Sciatic nerve (tissue), 2 donors: Measurements from ENCODE around the gene LMAN2L. TPM values are rescaled to one million over a fixed set of nuclear protein-coding genes. Genes with fewer than 3 reads are reported as not detected.

Experiments used
- ATAC-seq: fragments of 200-7000 bp; cut with Tn5 transposase; one replicate; pipeline ENCODE4 v1.9.1; 2020; ENCODE audit warnings: mild to moderate bottlenecking, moderate library complexity
- DNase-seq: peaks from one replicate; pipeline ENCODE4 v3.0.0-alpha.2; 2020; ENCODE audit warnings: low spot score
- intact Hi-C: fragments of 100-400 bp; cut with DNase I; formaldehyde crosslinking; loops from one replicate; pipeline ENCODE4 v1.14.2; 2022
- total RNA-seq: library from RNA; stranded (reverse); fragmentation: NEBNext Ultra II Directional; extraction: Animal tissue kit (Norgen Biotek cat#: 25700); gene quantifications from one replicate; pipeline ENCODE4 v1.2.1, GENCODE V29; 2021
- donor health status: DM: no; HTN: no; CAD: no.
- donor health status: DM: no; HTN: no; CAD: no.

The LMAN2L gene
- total RNA-seq, 1 donor from 2014 or later = 19.3 TPM

- intact Hi-C loops = no loop called here
- ATAC-seq (peak; percentile 38), DNase-seq (peak; percentile 72)
Observed at GRCh38 chr2:96760986-96761832, 21.3 kb upstream of the LMAN2L start.

DNA sequence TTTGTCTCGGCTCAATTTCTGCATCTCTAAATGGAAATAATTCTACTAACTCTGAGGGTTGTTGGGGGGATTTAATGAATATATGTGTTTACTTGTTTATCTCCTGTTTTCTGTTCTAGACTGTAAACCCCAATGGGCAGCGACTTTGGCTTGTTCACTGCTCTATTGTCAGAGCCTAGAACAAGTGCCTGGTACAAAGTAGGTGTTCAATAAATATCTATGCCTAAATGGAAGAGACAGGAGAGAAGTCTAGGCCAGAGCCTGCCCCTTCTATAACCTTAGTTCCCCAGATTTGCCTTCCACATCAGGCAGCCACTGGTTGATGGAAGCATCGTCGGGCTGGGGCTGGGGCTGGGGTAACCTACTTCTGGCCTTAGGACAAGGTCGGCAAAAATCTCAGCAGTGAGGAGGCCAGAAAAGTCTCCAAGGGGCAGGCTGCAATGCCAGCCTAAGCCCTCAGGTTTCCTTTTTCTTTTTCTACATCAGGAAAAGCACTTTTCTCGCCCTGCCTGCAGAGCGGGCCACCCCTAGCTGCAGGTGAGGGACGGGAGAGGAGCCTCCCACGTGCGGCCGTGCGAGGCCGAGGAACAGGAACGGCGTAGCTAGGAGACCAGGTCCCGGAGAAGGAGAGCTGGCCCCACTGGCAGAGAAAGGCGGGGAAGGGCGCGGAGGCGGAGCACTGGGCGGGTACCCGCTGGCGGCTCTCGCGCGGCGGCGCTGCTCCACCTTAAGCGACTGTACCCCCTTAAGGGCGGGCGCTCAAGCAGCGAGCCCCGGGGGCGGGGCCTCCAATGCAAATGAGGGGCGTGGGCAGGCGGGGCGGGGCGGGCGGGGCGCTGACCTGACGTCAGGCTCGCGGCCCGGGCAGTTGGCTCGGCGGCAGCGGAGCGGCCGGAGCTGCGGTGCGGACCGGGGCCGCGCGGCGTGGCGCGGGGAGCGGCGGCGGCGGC lies 20.4 kb upstream of the LMAN2L start, which contains the start of gene CNNM4:
Gene CNNM4, plus strand, starts transcription at position 867 of the 950 bp plus-strand sequence. CDS start 98 bp downstream, outside the sequence.
- intact Hi-C loops = no loop called here
- DNase-seq (peak; percentile 97), ATAC-seq (peak; percentile 94)

- no peak for DNase-seq
- intact Hi-C loops = no loop called here
- ATAC-seq = no peak
Observed at GRCh38 chr2:96759548-96759947, 19.7 kb upstream of the LMAN2L start.

DNA sequence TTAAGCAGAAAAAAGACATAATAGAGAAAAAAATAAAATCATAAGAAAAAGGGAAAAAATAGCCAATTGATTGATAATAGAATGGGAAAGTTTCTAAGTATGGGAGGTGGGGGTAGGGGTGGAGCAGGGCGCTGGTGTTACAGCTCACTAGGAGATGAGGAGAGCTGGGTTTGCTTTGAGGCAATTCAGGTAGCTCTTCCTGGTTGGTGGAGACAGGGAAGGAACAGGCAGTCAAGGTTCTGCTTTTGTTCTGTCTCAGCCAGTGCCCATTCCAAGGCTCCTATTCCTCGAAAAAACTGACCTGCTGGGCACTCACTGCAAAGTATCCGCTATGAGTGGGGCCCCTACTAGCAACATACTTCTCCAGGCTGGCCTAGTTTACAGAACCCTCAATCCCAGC lies 19.1 kb upstream of the LMAN2L start:
- no peak for DNase-seq
- no peak for ATAC-seq
- intact Hi-C loops = no loop called here

DNA sequence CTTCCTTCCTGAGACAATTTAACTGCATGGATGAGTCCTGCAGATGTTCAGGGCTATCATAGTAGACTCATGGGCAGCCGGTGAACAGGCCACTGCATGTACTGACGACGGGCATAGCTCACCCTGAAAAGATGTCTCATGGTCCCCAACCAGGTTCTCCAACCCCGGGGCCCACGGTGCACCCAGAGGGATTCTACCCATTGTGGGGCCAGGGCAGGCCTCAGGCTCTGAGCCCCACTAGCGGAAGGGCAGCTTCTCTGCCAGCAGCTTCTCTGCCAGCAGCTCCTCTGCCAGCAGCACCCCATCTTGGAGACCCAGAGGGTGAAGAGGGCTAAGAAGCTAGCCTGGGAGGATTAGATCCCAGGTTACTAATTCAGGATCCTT lies 17.6 kb upstream of the LMAN2L start:
- intact Hi-C loops = no loop called here
- ATAC-seq (no peak), DNase-seq (no peak)

DNA sequence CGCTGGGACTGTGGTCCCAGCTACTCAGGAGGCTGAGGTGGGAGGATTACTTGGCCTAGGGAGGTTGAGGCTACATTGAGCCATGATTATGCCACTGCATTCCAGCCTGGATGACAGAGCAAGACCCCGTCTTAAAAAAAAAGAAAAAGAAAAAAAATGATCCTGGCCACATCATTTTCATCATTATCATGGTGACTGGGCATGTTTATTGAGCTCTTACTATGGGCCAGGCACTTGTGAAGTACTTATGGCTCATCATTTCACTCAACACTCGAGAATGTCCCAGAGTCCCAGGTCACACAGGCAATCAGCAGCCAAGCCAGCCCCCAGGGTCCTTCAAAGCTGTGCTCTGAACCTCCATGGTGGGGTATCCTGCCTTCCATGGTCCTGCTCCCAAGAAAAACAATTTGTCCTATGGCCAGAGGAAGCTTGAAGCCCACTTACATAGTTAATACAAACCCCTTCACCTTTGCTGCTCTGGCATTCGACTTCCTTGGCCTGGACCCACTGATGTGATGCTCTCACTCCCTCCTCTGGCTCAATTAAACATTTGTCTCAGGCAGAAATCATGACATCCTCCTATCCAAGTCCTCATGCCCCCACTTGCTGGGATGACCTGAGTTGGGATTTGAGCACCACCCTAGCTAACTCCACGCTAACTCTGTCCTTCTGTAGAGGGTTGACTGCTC lies 17.1 kb upstream of the LMAN2L start:
- intact Hi-C loops = no loop called here
- DNase-seq (no peak), ATAC-seq (no peak)

GRCh38 chr2:96754317-96754716 lies 14.5 kb upstream of the LMAN2L start:
- intact Hi-C loops = no loop called here
- DNase-seq = no peak
- no peak for ATAC-seq

DNA sequence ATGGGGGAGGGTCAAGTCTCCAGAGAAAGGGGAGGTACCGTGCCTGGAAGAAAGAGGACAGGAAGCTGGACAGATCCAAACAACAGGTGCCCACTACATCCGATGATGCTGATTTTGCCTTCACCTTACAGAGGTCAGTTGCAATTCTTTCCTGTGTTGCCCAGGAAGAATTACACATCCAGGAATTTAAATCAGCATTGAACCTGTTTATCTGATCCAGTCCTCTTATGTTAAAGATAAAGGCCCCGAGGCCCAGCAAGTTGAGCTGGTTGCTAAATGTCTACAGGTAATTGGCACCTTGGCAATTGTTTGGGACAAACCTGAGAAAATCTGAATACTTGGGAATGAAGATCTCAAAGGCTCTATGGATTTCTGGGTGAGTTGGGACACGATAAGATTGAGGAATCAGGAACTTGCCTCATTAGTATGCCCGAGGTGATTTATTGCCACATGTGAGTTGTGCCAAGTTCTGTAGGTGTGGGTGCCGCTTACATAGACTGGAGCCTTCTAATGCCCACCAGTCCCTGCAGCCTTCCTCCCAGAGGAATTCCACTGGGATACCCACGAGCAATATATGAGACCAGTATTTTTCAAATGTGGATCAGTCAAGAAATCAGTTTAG lies 13.9 kb upstream of the LMAN2L start:
- intact Hi-C loops = no loop called here
- no peak for DNase-seq
- ATAC-seq = no peak

- ATAC-seq (no peak), DNase-seq (no peak)
- intact Hi-C loops = no loop called here
Observed at GRCh38 chr2:96751800-96752199, 11.9 kb upstream of the LMAN2L start.

GRCh38 chr2:96747061-96747617 lies 7.3 kb upstream of the LMAN2L start:
- peak; percentile 43 for ATAC-seq
- intact Hi-C loops = no loop called here

DNA sequence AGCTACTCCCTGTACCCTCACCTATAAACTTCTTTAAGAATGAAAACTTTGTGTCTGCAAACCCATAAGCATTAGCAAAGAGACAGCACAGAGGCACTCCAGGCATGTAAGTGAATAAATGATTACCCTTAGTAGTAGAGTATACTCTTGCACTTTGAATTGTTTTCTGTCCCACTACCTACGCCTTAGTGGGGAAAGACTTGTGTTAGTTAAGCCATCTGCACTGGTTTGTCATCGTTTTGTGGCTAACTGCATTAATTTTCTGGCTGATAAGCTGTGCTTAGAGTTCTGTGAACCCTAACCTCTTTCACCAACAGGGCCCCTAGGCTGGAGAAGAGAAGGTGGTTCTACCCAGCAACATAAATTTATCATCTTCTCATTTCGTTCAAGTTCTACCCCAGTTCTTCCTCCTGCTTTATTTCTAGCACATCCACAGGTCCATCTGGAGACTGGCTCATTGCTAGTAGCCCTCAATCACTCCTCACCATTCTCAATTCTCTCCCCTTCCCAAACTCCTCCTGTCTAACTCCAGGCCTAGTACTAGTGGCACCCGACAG lies 710 bp downstream of the LMAN2L start:
- intact Hi-C loops = no loop called here
- DNase-seq (no peak), ATAC-seq (no peak)

More at GRCh38 chr2:96747061-96747617, 7.3 kb upstream of the LMAN2L start:
- DNase-seq = no peak

DNA sequence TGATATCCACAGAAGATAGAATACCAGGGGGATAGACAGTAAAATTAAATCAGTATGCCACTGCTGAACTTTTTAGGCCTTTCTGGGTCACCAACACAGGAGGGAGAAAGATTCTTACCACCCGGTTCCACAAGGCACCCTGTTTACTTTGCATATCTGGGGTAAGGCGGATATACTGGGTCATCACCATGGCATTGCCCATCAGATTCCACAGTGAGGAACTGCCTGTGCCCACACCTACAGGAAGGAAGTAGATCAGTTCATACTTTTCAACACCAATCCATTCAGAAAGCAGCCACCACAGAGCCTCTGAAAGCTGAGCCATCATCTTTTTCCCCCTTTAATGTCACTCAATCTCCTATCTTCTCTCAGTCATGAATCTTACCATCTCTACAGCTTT lies 2.0 kb downstream of the LMAN2L start:
- intact Hi-C loops = no loop called here
- ATAC-seq = no peak
- DNase-seq = no peak

GRCh38 chr2:96737251-96737650 lies 2.6 kb downstream of the LMAN2L start:
- ATAC-seq (no peak), DNase-seq (no peak)
- intact Hi-C loops = no loop called here

GRCh38 chr2:96734880-96735583 lies 4.8 kb downstream of the LMAN2L start:
- DNase-seq (no peak), ATAC-seq (peak; percentile 56)

GRCh38 chr2:96733931-96734330 lies 5.9 kb downstream of the LMAN2L start:
- ATAC-seq (no peak), DNase-seq (no peak)
- intact Hi-C loops = no loop called here

More at GRCh38 chr2:96734880-96735583, 4.8 kb downstream of the LMAN2L start:
- intact Hi-C loops = no loop called here

DNA sequence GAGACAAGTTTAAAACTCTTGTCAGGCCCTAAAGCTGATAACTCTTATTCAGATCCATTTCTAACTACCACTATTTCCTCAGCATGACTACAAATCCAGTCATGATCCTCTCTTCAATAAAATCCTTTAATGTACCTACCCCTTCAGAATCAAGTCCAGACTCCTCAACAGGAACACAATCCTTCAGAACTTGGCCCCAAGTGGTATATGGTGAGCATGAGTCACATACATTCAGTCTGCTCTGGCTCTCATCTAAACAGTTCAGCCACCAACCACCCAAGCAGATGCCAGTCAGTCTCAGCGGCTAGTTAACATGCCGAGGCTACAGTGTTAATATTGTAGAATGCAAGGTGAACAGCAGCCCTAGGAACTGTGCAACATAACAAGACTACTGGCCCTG lies 9.7 kb downstream of the LMAN2L start:
- intact Hi-C loops = no loop called here
- ATAC-seq (no peak), DNase-seq (no peak)

DNA sequence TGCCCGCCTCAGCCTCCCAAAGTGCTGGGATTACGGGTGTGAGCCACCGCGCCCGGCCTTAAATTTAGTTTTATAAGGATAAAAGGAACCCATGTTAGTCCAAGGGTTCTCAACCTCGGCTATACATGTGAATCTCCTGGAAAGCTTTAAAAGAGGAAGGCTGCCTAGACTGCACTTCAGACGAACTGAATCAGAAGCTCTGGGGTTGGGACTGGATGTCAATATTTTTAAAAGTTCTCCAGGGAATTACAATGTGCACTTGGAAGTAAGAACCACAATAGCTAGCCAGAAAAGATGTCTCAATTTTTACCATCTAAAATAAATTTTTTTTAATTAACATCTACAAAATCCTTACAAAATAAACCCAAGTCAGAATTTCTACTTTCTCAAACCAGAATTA lies 10.1 kb downstream of the LMAN2L start:
- ATAC-seq = peak; percentile 75
- no peak for DNase-seq
- intact Hi-C loops = no loop called here

- DNase-seq = no peak
- intact Hi-C loops = no loop called here
- ATAC-seq = peak; percentile 70
Observed at GRCh38 chr2:96727431-96727830, 12.4 kb downstream of the LMAN2L start.
